Ureter (tissue), 1 donor: ENCODE results near the gene SLC37A3. TPM values are rescaled to one million over a fixed set of nuclear protein-coding genes. Genes with fewer than 3 reads are reported as not detected.

Source experiments
- DNase-seq: peaks from one replicate; pipeline ENCODE4 v3.0.0-alpha.2; 2020; ENCODE audit warnings: low spot score
- total RNA-seq: library from RNA; stranded (reverse); gene quantifications from one replicate; pipeline ENCODE4 v1.2.4, GENCODE V29; 2023
- donor health status: DM: yes; HTN: yes; CAD: no.

SLC37A3 gene
- total RNA-seq, 1 donor from 2014 or later: 35.8 TPM

GRCh38 chr7:140400381-140400780 lies 2.1 kb upstream of the SLC37A3 start:
- DNase-seq: no peak

- no peak for DNase-seq
Measured at GRCh38 chr7:140398821-140399220, 491 bp upstream of the SLC37A3 start.

- no peak for DNase-seq
Measured at GRCh38 chr7:140393756-140394306, 4.5 kb downstream of the SLC37A3 start.

GRCh38 chr7:140391634-140392033 lies 6.7 kb downstream of the SLC37A3 start:
- no peak for DNase-seq

GRCh38 chr7:140390466-140391190 lies 7.7 kb downstream of the SLC37A3 start:
- no peak for DNase-seq

GRCh38 chr7:140390034-140390433 lies 8.3 kb downstream of the SLC37A3 start:
- no peak for DNase-seq

GRCh38 chr7:140389445-140389844 lies 8.9 kb downstream of the SLC37A3 start:
- DNase-seq: no peak

GRCh38 chr7:140384894-140385545 lies 13.3 kb downstream of the SLC37A3 start:
- DNase-seq: no peak

GRCh38 chr7:140383954-140384713 lies 14.2 kb downstream of the SLC37A3 start:
- no peak for DNase-seq

GRCh38 chr7:140375892-140376730 lies 22.2 kb downstream of the SLC37A3 start:
- DNase-seq: no peak

GRCh38 chr7:140375323-140375722 lies 23.0 kb downstream of the SLC37A3 start:
- no peak for DNase-seq

- DNase-seq: no peak
Measured at GRCh38 chr7:140369294-140369693, 29.0 kb downstream of the SLC37A3 start.

GRCh38 chr7:140367528-140367927 lies 30.8 kb downstream of the SLC37A3 start:
- DNase-seq: no peak

GRCh38 chr7:140364819-140365218 lies 33.5 kb downstream of the SLC37A3 start:
- DNase-seq: no peak

GRCh38 chr7:140360697-140361229 lies 37.6 kb downstream of the SLC37A3 start:
- DNase-seq: no peak

GRCh38 chr7:140358412-140359051 lies 39.8 kb downstream of the SLC37A3 start:
- no peak for DNase-seq

- DNase-seq: no peak
Measured at GRCh38 chr7:140358024-140358411, 40.3 kb downstream of the SLC37A3 start.

GRCh38 chr7:140350056-140350455 lies 48.3 kb downstream of the SLC37A3 start:
- DNase-seq: no peak

- DNase-seq: no peak
Measured at GRCh38 chr7:140349144-140349771, 49.1 kb downstream of the SLC37A3 start.

GRCh38 chr7:140348161-140348849 lies 50.0 kb downstream of the SLC37A3 start:
- no peak for DNase-seq
